ENCODE measurements around the gene KRAS.

GRCh38 chr12:25256005-25256404, 5.3 kb upstream of the KRAS start:
- TF ChIP-seq, protein P1, sequence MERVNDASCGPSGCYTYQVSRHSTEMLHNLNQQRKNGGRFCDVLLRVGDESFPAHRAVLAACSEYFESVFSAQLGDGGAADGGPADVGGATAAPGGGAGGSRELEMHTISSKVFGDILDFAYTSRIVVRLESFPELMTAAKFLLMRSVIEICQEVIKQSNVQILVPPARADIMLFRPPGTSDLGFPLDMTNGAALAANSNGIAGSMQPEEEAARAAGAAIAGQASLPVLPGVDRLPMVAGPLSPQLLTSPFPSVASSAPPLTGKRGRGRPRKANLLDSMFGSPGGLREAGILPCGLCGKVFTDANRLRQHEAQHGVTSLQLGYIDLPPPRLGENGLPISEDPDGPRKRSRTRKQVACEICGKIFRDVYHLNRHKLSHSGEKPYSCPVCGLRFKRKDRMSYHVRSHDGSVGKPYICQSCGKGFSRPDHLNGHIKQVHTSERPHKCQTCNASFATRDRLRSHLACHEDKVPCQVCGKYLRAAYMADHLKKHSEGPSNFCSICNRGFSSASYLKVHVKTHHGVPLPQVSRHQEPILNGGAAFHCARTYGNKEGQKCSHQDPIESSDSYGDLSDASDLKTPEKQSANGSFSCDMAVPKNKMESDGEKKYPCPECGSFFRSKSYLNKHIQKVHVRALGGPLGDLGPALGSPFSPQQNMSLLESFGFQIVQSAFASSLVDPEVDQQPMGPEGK (CRISPR knock-in tag; IDR thresholded peaks at IDR 0.05; ENCODE audit: borderline replicate concordance) = no peak
- TF ChIP-seq OSR1 (CRISPR knock-in tag; IDR thresholded peaks at IDR 0.05) = no peak
- TF ChIP-seq CSRNP3 (CRISPR knock-in tag; IDR thresholded peaks at IDR 0.05) = no peak
- no peak for TF ChIP-seq ZNF8 (CRISPR knock-in tag; IDR thresholded peaks at IDR 0.05)
- no peak for TF ChIP-seq PPARA (CRISPR knock-in tag; IDR thresholded peaks at IDR 0.05; ENCODE audit: borderline replicate concordance)
- no peak for TF ChIP-seq SNAI2 (CRISPR knock-in tag; IDR thresholded peaks at IDR 0.05)
- TF ChIP-seq ZFP3 (CRISPR knock-in tag; IDR thresholded peaks at IDR 0.05) = no peak

Measured in SK-N-SH treated with all-trans-retinoic acid at 6 μM for 48 hours (cell line).